Panc1 (cell line): ENCODE results near the gene FAM184B.

ENCODE experiments used
- CTCF ChIP-seq: fragments of 450-650 bp; IDR thresholded peaks from 2 replicates; pipeline ENCODE4 v1.5.1; 2017; ENCODE audit warnings: mild to moderate bottlenecking
- POLR2AphosphoS5 ChIP-seq: IDR thresholded peaks from 2 replicates; pipeline ENCODE4 v1.6.1; 2012; ENCODE audit warnings: mild to moderate bottlenecking, low read depth, low read length, moderate library complexity
- REST ChIP-seq, 2 experiments: IDR thresholded peaks; 2 replicates each; pipeline ENCODE4 v1.6.1; 2011 to 2012; ENCODE audit warnings: low read depth in 2 of 2, control low read depth in 1 of 2, low read length in 1 of 2, mild to moderate bottlenecking in 1 of 2, moderate library complexity in 1 of 2; ENCODE audit not compliant: insufficient read depth in 1 of 2
- SIN3A ChIP-seq: IDR thresholded peaks from 2 replicates; pipeline ENCODE4 v1.6.1; 2012; ENCODE audit warnings: low read depth, mild to moderate bottlenecking, low read length, moderate library complexity, borderline replicate concordance; ENCODE audit not compliant: insufficient read depth
- TCF7L2 ChIP-seq: IDR thresholded peaks from 2 replicates; pipeline ENCODE4 v1.6.1; 2011; ENCODE audit warnings: mild to moderate bottlenecking, low read depth, low read length, inconsistent platforms

DNA sequence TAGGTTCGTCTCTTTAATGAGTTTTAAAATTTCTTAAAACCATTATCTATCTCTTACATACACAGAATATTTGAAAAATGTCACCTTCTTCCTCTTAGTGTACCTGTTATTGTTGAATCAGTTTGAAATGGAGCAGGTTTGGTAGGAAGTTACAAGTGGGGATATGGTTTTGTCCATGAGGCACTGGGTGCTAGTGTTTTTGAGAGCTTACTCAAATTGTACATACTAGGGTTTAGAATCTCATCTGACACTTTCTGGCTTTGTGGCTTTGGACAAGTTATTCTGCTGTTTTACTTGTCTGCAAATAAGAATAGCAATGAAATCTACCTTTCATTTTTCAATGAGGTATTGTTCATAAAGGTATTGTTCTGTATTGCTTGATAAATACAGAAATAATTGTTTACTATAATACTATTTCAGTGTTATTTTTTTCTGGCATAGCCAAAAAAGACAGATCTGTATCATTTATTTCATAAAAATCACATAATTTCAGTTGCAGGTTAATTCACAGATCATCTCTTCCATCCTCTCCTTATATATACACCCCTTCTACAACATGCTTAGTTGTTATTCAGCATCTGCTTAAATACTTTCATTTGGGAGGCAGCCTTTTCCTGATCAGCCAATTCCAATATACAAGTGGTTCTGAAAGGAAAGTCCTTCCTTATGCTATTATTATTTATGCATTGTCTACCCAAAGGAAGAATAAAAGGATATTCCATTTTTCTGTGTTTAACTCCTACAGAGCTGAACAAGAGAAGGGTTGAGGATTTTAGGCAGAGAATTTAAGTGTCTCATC is 42.6 kb upstream of the FAM184B start:
- TF ChIP-seq REST (IDR thresholded peaks at IDR 0.05; ENCODE audit: insufficient read depth in 1 of 2, low read depth in 2 of 2, low read length in 1 of 2): no peak
- no peak for TF ChIP-seq CTCF
- TF ChIP-seq TCF7L2: no peak
- no peak for TF ChIP-seq POLR2AphosphoS5
- TF ChIP-seq SIN3A: no peak
